Measurements from ENCODE around the gene CHAT.

The CHAT gene

DNA sequence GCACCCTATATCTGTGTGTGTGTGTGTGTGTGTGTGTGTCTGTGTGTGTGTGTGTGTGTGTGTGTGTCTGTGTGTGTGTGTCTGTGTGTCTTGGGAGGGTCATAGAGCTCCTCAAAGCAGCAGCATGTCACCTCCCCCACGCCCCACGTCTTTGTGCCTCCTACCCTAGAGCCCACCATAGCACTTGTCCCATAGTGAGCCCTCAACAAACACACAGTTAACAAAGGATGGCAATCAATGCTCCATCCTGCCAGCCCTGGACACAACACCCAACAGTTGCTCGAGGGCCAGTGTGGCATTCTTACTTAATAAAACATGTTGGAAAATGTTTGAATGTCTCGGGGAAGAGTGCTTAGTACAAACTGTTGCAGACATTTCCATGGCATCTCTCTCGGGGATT lies 96.1 kb downstream of the CHAT start:
- Histone ChIP-seq H3K9ac (ENCODE audit: low read depth, low read length) (no peak overlapping the region), H3K9me3 (ENCODE audit: control insufficient read depth, insufficient read depth, low read length) (peaks cover 6% of the 10 kb centered on the region; the same call in 1 of the 2 replicates), H3K4me1 (ENCODE audit: insufficient read depth, low read length) (no peaks in the 10 kb centered on the region), H3K36me3 (ENCODE audit: insufficient read depth, low read length) (no peaks in the 10 kb centered on the region)

DNA sequence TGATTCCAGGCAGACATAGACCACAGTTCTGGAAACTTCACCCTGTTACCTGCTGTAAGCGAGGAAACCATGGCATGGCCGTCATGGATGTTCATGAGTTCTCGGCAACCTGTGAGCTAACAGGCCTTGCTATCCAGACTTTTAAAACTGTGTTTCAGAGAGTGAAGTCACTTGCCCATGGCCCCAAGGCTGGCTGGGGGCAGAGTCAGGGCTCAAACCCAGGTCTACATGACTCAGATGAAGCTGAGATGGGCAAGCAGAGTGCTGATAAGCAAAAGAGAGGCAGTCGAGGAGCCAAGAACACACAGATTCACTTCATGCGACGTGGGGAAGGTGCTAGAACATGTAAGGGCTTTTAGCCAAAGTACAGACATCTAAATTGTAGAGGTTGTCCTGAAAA lies 97.1 kb downstream of the CHAT start:
- Histone ChIP-seq H3K9ac (ENCODE audit: low read depth, low read length) (no peak overlapping the region), H3K4me1 (ENCODE audit: insufficient read depth, low read length) (no peaks in the 10 kb centered on the region), H3K36me3 (ENCODE audit: insufficient read depth, low read length) (no peaks in the 10 kb centered on the region), H3K9me3 (ENCODE audit: control insufficient read depth, insufficient read depth, low read length) (no peaks in the 10 kb centered on the region)

- Histone ChIP-seq H3K4me1 (ENCODE audit: insufficient read depth, low read length) (no peaks in the 10 kb centered on the region), H3K36me3 (ENCODE audit: insufficient read depth, low read length) (no peaks in the 10 kb centered on the region), H3K9ac (ENCODE audit: low read depth, low read length) (no peak overlapping the region), H3K9me3 (ENCODE audit: control insufficient read depth, insufficient read depth, low read length) (no peaks in the 10 kb centered on the region)
These were observed 97.6 kb downstream of the CHAT start for GRCh38 chr10:49711481-49711880.

- Histone ChIP-seq H3K36me3 (ENCODE audit: insufficient read depth, low read length) (no peaks in the 10 kb centered on the region), H3K4me1 (ENCODE audit: insufficient read depth, low read length) (no peaks in the 10 kb centered on the region), H3K9ac (ENCODE audit: low read depth, low read length) (no peak overlapping the region), H3K9me3 (ENCODE audit: control insufficient read depth, insufficient read depth, low read length) (no peaks in the 10 kb centered on the region)
These were observed 99.4 kb downstream of the CHAT start for GRCh38 chr10:49713266-49713665.

All from ES-I3 (cell line).